ENCODE data around the gene AGPAT4. TPM values are rescaled to one million over a fixed set of nuclear protein-coding genes. Genes with fewer than 3 reads are reported as not detected.

The AGPAT4 gene
- total RNA-seq, 1 donor from 2014 or later: 1.7 TPM

- intact Hi-C loops (cut with micrococcal nuclease): no loop called here
- ATAC-seq: no peak
- no peak for DNase-seq
These were observed 18.9 kb upstream of the AGPAT4 start for GRCh38 chr6:161292650-161293281.

GRCh38 chr6:161292145-161292544, 18.3 kb upstream of the AGPAT4 start:
- intact Hi-C loops (cut with micrococcal nuclease): no loop called here
- no peak for ATAC-seq
- no peak for DNase-seq

- ATAC-seq: no peak
- DNase-seq: no peak
- intact Hi-C loops (cut with micrococcal nuclease): no loop called here
These were observed 16.9 kb upstream of the AGPAT4 start for GRCh38 chr6:161290751-161291150.

GRCh38 chr6:161284653-161285052, 10.8 kb upstream of the AGPAT4 start:
- intact Hi-C loops (cut with micrococcal nuclease): no loop called here
- ATAC-seq (no peak), DNase-seq (no peak)

GRCh38 chr6:161281092-161281491, 7.2 kb upstream of the AGPAT4 start:
- ATAC-seq: no peak
- intact Hi-C loops (cut with micrococcal nuclease): no loop called here

GRCh38 chr6:161279677-161280415, 6.0 kb upstream of the AGPAT4 start:
- no peak for ATAC-seq
- DNase-seq: no peak
- intact Hi-C loops (cut with micrococcal nuclease): no loop called here

More at GRCh38 chr6:161281092-161281491, 7.2 kb upstream of the AGPAT4 start:
- no peak for DNase-seq

- intact Hi-C loops (cut with micrococcal nuclease): no loop called here
- DNase-seq: no peak
- ATAC-seq: no peak
These were observed 2.8 kb upstream of the AGPAT4 start for GRCh38 chr6:161276605-161277155.

GRCh38 chr6:161274898-161275297, 1.0 kb upstream of the AGPAT4 start:
- DNase-seq (no peak), ATAC-seq (no peak)
- intact Hi-C loops (cut with micrococcal nuclease): no loop called here

GRCh38 chr6:161274488-161274858, 612 bp upstream of the AGPAT4 start:
- DNase-seq (no peak), ATAC-seq (no peak)
- intact Hi-C loops (cut with micrococcal nuclease): no loop called here

- intact Hi-C loops (cut with micrococcal nuclease): no loop called here
- ATAC-seq (peak; percentile 16), DNase-seq (peak; percentile 28)
These were observed 548 bp downstream of the AGPAT4 start for GRCh38 chr6:161273274-161273751.

- intact Hi-C loops (cut with micrococcal nuclease): no loop called here
- ATAC-seq: no peak
- DNase-seq: no peak
These were observed 1.1 kb downstream of the AGPAT4 start for GRCh38 chr6:161272635-161273273.

GRCh38 chr6:161271343-161272030, 2.4 kb downstream of the AGPAT4 start:
- no peak for ATAC-seq
- intact Hi-C loops (cut with micrococcal nuclease): no loop called here
- DNase-seq: no peak

GRCh38 chr6:161270116-161270515, 3.7 kb downstream of the AGPAT4 start:
- ATAC-seq: no peak
- intact Hi-C loops (cut with micrococcal nuclease): no loop called here
- DNase-seq: no peak

- ATAC-seq (no peak), DNase-seq (no peak)
- intact Hi-C loops (cut with micrococcal nuclease): no loop called here
These were observed 4.6 kb downstream of the AGPAT4 start for GRCh38 chr6:161269310-161269709.

GRCh38 chr6:161268531-161269210, 5.2 kb downstream of the AGPAT4 start:
- intact Hi-C loops (cut with micrococcal nuclease): no loop called here
- ATAC-seq: no peak

GRCh38 chr6:161266513-161267230, 7.2 kb downstream of the AGPAT4 start:
- no peak for ATAC-seq
- DNase-seq: no peak
- intact Hi-C loops (cut with micrococcal nuclease): no loop called here

More at GRCh38 chr6:161268531-161269210, 5.2 kb downstream of the AGPAT4 start:
- no peak for DNase-seq

GRCh38 chr6:161265975-161266374, 7.9 kb downstream of the AGPAT4 start:
- DNase-seq (no peak), ATAC-seq (no peak)
- intact Hi-C loops (cut with micrococcal nuclease): no loop called here

GRCh38 chr6:161265554-161265953, 8.3 kb downstream of the AGPAT4 start:
- intact Hi-C loops (cut with micrococcal nuclease): no loop called here
- ATAC-seq: no peak
- no peak for DNase-seq

Measured in left ventricle myocardium superior (tissue), 1 donor.